Parathyroid adenoma (tissue), 2 donors: Measurements from ENCODE around the gene ZNF213.

Experiments
- H2AFZ ChIP-seq: fragments of 300-600 bp; sonication (generic); one replicate; pipeline ENCODE4 v1.7.0; 2017; ENCODE audit warnings: antibody characterized with exemption, mild to moderate bottlenecking
- H3K27ac ChIP-seq: fragments of 300-600 bp; sonication (generic); one replicate; pipeline ENCODE4 v1.7.0; 2017
- H3K27me3 ChIP-seq: fragments of 300-600 bp; sonication (generic); one replicate; pipeline ENCODE4 v1.7.0; 2017; ENCODE audit warnings: low read length; ENCODE audit not compliant: control insufficient read depth, insufficient read depth
- H3K36me3 ChIP-seq: fragments of 300-600 bp; sonication (generic); one replicate; pipeline ENCODE4 v1.7.0; 2017; ENCODE audit warnings: low read length; ENCODE audit not compliant: control insufficient read depth, insufficient read depth
- H3K4me1 ChIP-seq: fragments of 300-600 bp; sonication (generic); one replicate; pipeline ENCODE4 v1.7.0; 2017; ENCODE audit warnings: control low read depth
- H3K4me2 ChIP-seq: fragments of 300-600 bp; sonication (generic); one replicate; pipeline ENCODE4 v1.7.0; 2017; ENCODE audit warnings: low read length
- H3K4me3 ChIP-seq: fragments of 300-600 bp; sonication (generic); one replicate; pipeline ENCODE4 v1.7.0; 2017; ENCODE audit warnings: low read depth, low read length
- H3K79me2 ChIP-seq: fragments of 300-600 bp; sonication (generic); one replicate; pipeline ENCODE4 v1.7.0; 2017; ENCODE audit warnings: control low read depth
- H3K9ac ChIP-seq: fragments of 300-600 bp; sonication (generic); one replicate; pipeline ENCODE4 v1.7.0; 2017; ENCODE audit warnings: mild to moderate bottlenecking
- H3K9me3 ChIP-seq: fragments of 300-600 bp; sonication (generic); one replicate; pipeline ENCODE4 v1.7.0; 2017; ENCODE audit warnings: low read length; ENCODE audit not compliant: control insufficient read depth
- CTCF ChIP-seq: fragments of 300-600 bp; sonication (generic); IDR thresholded peaks from one replicate; pipeline ENCODE4 v1.7.0; 2017; ENCODE audit warnings: antibody characterized with exemption, mild to moderate bottlenecking
- donor health status: primary hyperparathyroidism.

ZNF213 gene

GRCh38 chr16:3113765-3114479 is 20.9 kb upstream of the ZNF213 start:
- H2AFZ ChIP-seq = no peak overlapping the region
- H3K9ac ChIP-seq = no peak overlapping the region
- no peaks in the 10 kb centered on the region for H3K79me2 ChIP-seq
- no peaks in the 10 kb centered on the region for H3K27me3 ChIP-seq
- peaks cover 8% of the 10 kb centered on the region for H3K4me1 ChIP-seq
- no peaks in the 10 kb centered on the region for H3K9me3 ChIP-seq
- no peak overlapping the region for H3K27ac ChIP-seq
- no peak for TF ChIP-seq CTCF
- H3K4me2 ChIP-seq = peak overlapping the region; percentile 88
- no peaks in the 10 kb centered on the region for H3K36me3 ChIP-seq
- H3K4me3 ChIP-seq = peak overlapping the region; percentile 94

DNA sequence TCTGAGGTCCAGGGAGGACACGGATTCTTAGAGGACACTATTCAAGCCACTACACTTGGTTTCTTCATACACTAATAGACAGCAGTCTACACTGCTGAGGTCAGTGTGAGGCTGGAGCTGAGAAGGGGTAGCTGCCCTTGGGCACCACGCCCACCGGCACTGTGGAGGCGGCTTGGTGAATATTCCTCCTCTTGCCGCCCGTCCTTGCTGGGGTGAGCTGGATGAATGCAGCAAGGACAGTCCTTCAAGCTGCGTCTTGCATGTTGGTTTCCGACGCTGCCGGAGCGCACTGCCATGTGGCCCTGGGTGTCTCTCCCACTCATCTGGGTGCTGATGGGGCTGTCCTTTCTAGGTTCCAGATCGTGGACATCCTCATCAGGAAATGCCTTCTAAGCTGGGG is 19.8 kb upstream of the ZNF213 start:
- H3K4me3 ChIP-seq = no peak overlapping the region
- no peak for TF ChIP-seq CTCF
- no peak overlapping the region for H3K9ac ChIP-seq
- no peaks in the 10 kb centered on the region for H3K79me2 ChIP-seq
- no peaks in the 10 kb centered on the region for H3K36me3 ChIP-seq
- H3K27me3 ChIP-seq = no peaks in the 10 kb centered on the region
- peaks cover 8% of the 10 kb centered on the region for H3K4me1 ChIP-seq
- H3K9me3 ChIP-seq = no peaks in the 10 kb centered on the region
- no peak overlapping the region for H3K4me2 ChIP-seq
- no peak overlapping the region for H3K27ac ChIP-seq
- H2AFZ ChIP-seq = no peak overlapping the region

DNA sequence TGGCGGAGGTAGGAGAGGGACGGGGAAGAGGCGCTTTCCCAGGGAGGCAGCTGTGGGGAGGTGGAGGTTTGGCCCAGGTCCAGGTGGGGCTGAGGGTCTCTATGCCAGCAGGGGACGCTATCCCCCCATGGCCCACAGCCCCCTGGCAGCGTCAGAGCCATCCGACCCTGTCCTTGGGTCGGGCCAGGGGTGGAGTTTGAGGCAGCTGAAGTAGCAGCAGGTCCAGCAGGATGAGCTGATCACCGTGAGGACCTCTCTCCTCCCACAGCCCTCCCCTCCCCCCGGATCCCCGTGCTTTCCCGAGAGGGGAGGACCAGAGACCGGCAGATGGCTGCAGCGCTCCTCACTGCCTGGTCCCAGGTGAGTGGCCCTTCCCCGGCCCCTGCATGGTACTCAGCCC is 19.3 kb upstream of the ZNF213 start:
- Histone ChIP-seq H3K27ac (no peak overlapping the region), H3K4me2 (no peak overlapping the region), H3K4me1 (peaks cover 8% of the 10 kb centered on the region), H3K9me3 (no peaks in the 10 kb centered on the region), H3K36me3 (no peaks in the 10 kb centered on the region), H2AFZ (no peak overlapping the region), H3K79me2 (no peaks in the 10 kb centered on the region), H3K27me3 (no peaks in the 10 kb centered on the region), H3K9ac (no peak overlapping the region), H3K4me3 (no peak overlapping the region)
- no peak for TF ChIP-seq CTCF

DNA sequence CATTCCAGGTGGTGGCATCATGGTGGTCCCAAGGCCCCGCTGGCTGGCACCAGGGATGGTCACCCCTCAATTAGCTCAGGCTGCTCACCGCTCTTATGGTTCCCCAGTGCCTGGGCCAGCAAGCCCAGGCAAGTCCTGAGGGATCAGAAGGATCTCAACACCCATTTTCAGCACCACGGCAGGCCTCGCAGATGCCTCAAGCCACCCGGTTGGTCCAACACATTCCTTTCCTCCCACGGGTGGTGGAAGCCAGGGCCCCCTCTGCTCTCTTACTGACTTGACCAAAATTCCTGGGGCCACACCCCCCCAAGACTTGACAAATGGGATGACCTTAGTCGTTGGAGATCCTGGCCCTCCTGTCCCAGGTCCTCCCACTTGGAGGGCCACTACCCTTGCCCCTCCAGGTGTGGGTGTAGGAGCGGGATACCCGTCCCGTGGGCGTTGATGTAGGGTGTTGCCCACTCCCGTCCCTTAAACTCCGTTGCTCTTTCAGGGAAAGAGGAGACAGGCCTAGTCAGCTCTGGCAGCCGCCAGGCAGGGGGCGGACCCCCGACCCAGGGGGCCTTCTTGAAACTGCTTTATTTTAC is 16.5 kb upstream of the ZNF213 start:
- TF ChIP-seq CTCF = no peak
- Histone ChIP-seq H3K4me1 (peaks cover 2% of the 10 kb centered on the region), H3K36me3 (no peaks in the 10 kb centered on the region), H3K27ac (no peak overlapping the region), H3K4me3 (no peak overlapping the region), H3K79me2 (no peaks in the 10 kb centered on the region), H3K9ac (no peak overlapping the region), H2AFZ (no peak overlapping the region), H3K9me3 (no peaks in the 10 kb centered on the region), H3K27me3 (no peaks in the 10 kb centered on the region), H3K4me2 (no peak overlapping the region)

- Histone ChIP-seq H3K9me3 (no peaks in the 10 kb centered on the region), H3K79me2 (no peaks in the 10 kb centered on the region), H3K36me3 (no peaks in the 10 kb centered on the region), H2AFZ (no peak overlapping the region), H3K4me1 (no peaks in the 10 kb centered on the region), H3K9ac (no peak overlapping the region), H3K4me2 (no peak overlapping the region), H3K27me3 (no peaks in the 10 kb centered on the region), H3K27ac (no peak overlapping the region), H3K4me3 (no peak overlapping the region)
- no peak for TF ChIP-seq CTCF
These were observed 16.0 kb upstream of the ZNF213 start for GRCh38 chr16:3118846-3119245.
